Measurements from ENCODE around the gene SLC25A33.

GRCh38 chr1:9520411-9520810 lies 18.9 kb upstream of the SLC25A33 start:
- TF ChIP-seq CTCF (IDR thresholded peaks at IDR 0.05 in 8 of 11, conservative IDR thresholded peaks at IDR 0.05 in 3 of 11) (no peak), POLR2A (IDR thresholded peaks at IDR 0.05) (no peak)
